GM13977 (cell line): ENCODE measurements around the gene PCDHGA10.
"Not testable (repeated sequence)": the region's sequence is repeated elsewhere in the genome, so short reads cannot be mapped to it uniquely, and the experiment has no call there.

Experiments used
- DNase-seq: peaks from one replicate; pipeline ENCODE4 v3.0.0; 2012; ENCODE audit warnings: low spot score
- CTCF ChIP-seq: IDR thresholded peaks from 2 replicates; pipeline ENCODE4 v1.5.1; 2012; ENCODE audit warnings: mild to moderate bottlenecking, control low read depth; ENCODE audit not compliant: insufficient read depth; ENCODE audit errors: extremely low read depth, missing control alignments
- in situ Hi-C: fragments of 300-500 bp; cut with MboI; formaldehyde crosslinking; loops from one replicate; pipeline ENCODE4 v1.12.0; 2022; ENCODE audit warnings: low sequenced_read_pairs, low pct_unique_long_range_greater_than_20kb, mixed read lengths, inconsistent platforms; ENCODE audit not compliant: unreplicated experiment

The PCDHGA10 gene

GRCh38 chr5:141387557-141388311 lies 25.1 kb upstream of the PCDHGA10 start, which contains the start of gene PCDHGB4:
PCDHGB4 (plus strand) TSS chr5:141387698; CDS start chr5:141387885, 187 bp downstream.
- in situ Hi-C loops, result not testable (repeated sequence)

GRCh38 chr5:141388661-141389060 lies 24.1 kb upstream of the PCDHGA10 start:
- no peak for DNase-seq
- TF ChIP-seq CTCF, result no peak
- in situ Hi-C loops, result no loop called here

More at GRCh38 chr5:141387557-141388311, 25.1 kb upstream of the PCDHGA10 start, which contains the start of gene PCDHGB4:
- TF ChIP-seq CTCF, result peak; percentile 76
- peak; percentile 59 for DNase-seq

- in situ Hi-C loops, result no loop called here
- TF ChIP-seq CTCF, result no peak
Measured at GRCh38 chr5:141389153-141390042, 23.4 kb upstream of the PCDHGA10 start.

GRCh38 chr5:141392429-141393198 lies 20.2 kb upstream of the PCDHGA10 start, which contains the start of gene PCDHGA8:
PCDHGA8 (plus strand) TSS chr5:141392633; CDS start chr5:141392814, 181 bp downstream.
- DNase-seq, result no peak
- in situ Hi-C loops, result no loop called here
- TF ChIP-seq CTCF, result no peak

More at GRCh38 chr5:141389153-141390042, 23.4 kb upstream of the PCDHGA10 start:
- no peak for DNase-seq

- TF ChIP-seq CTCF, result no peak
- DNase-seq, result no peak
- in situ Hi-C loops, result no loop called here
Measured at GRCh38 chr5:141393267-141393666, 19.5 kb upstream of the PCDHGA10 start.

GRCh38 chr5:141394401-141395187 lies 18.2 kb upstream of the PCDHGA10 start:
- DNase-seq, in situ Hi-C loops: not testable (repeated sequence)
